ENCODE data around the gene ANKRD44.
"Not testable (repeated sequence)": the region's sequence is repeated elsewhere in the genome, so short reads cannot be mapped to it uniquely, and the experiment has no call there.

ANKRD44 gene

GRCh38 chr2:197071213-197071612 lies 239.4 kb downstream of the ANKRD44 start:
- no peak for DNase-seq

GRCh38 chr2:197069958-197070357 lies 240.6 kb downstream of the ANKRD44 start:
- no peak for DNase-seq

- DNase-seq = not testable (repeated sequence)
These were observed 248.0 kb downstream of the ANKRD44 start for GRCh38 chr2:197062574-197062973.

GRCh38 chr2:197059477-197059876 lies 251.1 kb downstream of the ANKRD44 start:
- DNase-seq = no peak

GRCh38 chr2:197058777-197059300 lies 251.7 kb downstream of the ANKRD44 start:
- no peak for DNase-seq

- no peak for DNase-seq
These were observed 252.6 kb downstream of the ANKRD44 start for GRCh38 chr2:197057959-197058358.

GRCh38 chr2:197055045-197055444 lies 255.5 kb downstream of the ANKRD44 start:
- no peak for DNase-seq

GRCh38 chr2:197054437-197054836 lies 256.1 kb downstream of the ANKRD44 start:
- no peak for DNase-seq

GRCh38 chr2:197052356-197052755 lies 258.2 kb downstream of the ANKRD44 start:
- DNase-seq = no peak

GRCh38 chr2:197045115-197045514 lies 265.5 kb downstream of the ANKRD44 start:
- no peak for DNase-seq

GRCh38 chr2:197042739-197043196 lies 267.8 kb downstream of the ANKRD44 start:
- DNase-seq = no peak

GRCh38 chr2:197037863-197038398 lies 272.6 kb downstream of the ANKRD44 start:
- DNase-seq = no peak

- DNase-seq = no peak
These were observed 275.6 kb downstream of the ANKRD44 start for GRCh38 chr2:197035002-197035401.

- DNase-seq = no peak
These were observed 276.3 kb downstream of the ANKRD44 start for GRCh38 chr2:197034292-197034691.

- DNase-seq = no peak
These were observed 277.4 kb downstream of the ANKRD44 start for GRCh38 chr2:197033222-197033621.

GRCh38 chr2:197031803-197032202 lies 278.8 kb downstream of the ANKRD44 start:
- DNase-seq = no peak

GRCh38 chr2:197030090-197030489 lies 280.5 kb downstream of the ANKRD44 start:
- DNase-seq = no peak

GRCh38 chr2:197028633-197029032 lies 281.9 kb downstream of the ANKRD44 start:
- no peak for DNase-seq

GRCh38 chr2:197028230-197028629 lies 282.4 kb downstream of the ANKRD44 start:
- no peak for DNase-seq

GRCh38 chr2:197024206-197024605 lies 286.4 kb downstream of the ANKRD44 start:
- DNase-seq = no peak

- DNase-seq = not testable (repeated sequence)
These were observed 289.7 kb downstream of the ANKRD44 start for GRCh38 chr2:197020921-197021320.

GRCh38 chr2:197013098-197013497 lies 297.5 kb downstream of the ANKRD44 start:
- DNase-seq = no peak

- DNase-seq = peak; percentile 26
These were observed 298.6 kb downstream of the ANKRD44 start for GRCh38 chr2:197011801-197012641.

- no peak for DNase-seq
These were observed 299.6 kb downstream of the ANKRD44 start for GRCh38 chr2:197011021-197011417.

Data from amniotic stem cell (primary cell).